ENCODE measurements around the gene C2orf49.

C2orf49 gene

GRCh38 chr2:105334211-105334610 lies 3.1 kb upstream of the C2orf49 start:
- no peaks in the 10 kb centered on the region for H3K27me3 ChIP-seq (replicated peaks; ENCODE audit: control insufficient read depth, insufficient read depth, low read length)
- H3K9me3 ChIP-seq (ENCODE audit: control insufficient read depth, low read length), result no peaks in the 10 kb centered on the region
- H3K4me1 ChIP-seq (ENCODE audit: control insufficient read depth, insufficient read depth, low read length), result peaks cover 31% of the 10 kb centered on the region
- H3K4me3 ChIP-seq (ENCODE audit: low read length), result no peak overlapping the region
- peaks cover 8% of the 10 kb centered on the region for H3K36me3 ChIP-seq (ENCODE audit: control insufficient read depth, insufficient read depth, low read length, severe bottlenecking)
- no peak overlapping the region for H3K9ac ChIP-seq (ENCODE audit: low read length)
- no peak for DNase-seq (ENCODE audit: low read depth)

- H3K9me3 ChIP-seq (ENCODE audit: control insufficient read depth, low read length), result no peaks in the 10 kb centered on the region
- H3K36me3 ChIP-seq (ENCODE audit: control insufficient read depth, insufficient read depth, low read length, severe bottlenecking), result peaks cover 15% of the 10 kb centered on the region
- H3K4me3 ChIP-seq (ENCODE audit: low read length), result no peak overlapping the region
- H3K9ac ChIP-seq (ENCODE audit: low read length), result no peak overlapping the region
- no peaks in the 10 kb centered on the region for H3K27me3 ChIP-seq (replicated peaks; ENCODE audit: control insufficient read depth, insufficient read depth, low read length)
- no peak for DNase-seq (ENCODE audit: low read depth)
- H3K4me1 ChIP-seq (ENCODE audit: control insufficient read depth, insufficient read depth, low read length), result peaks cover 36% of the 10 kb centered on the region
Observed at GRCh38 chr2:105335469-105335868, 1.9 kb upstream of the C2orf49 start.

- Histone ChIP-seq H3K4me1 (ENCODE audit: control insufficient read depth, insufficient read depth, low read length) (peaks cover 30% of the 10 kb centered on the region), H3K36me3 (ENCODE audit: control insufficient read depth, insufficient read depth, low read length, severe bottlenecking) (peaks cover 28% of the 10 kb centered on the region), H3K27me3 (replicated peaks; ENCODE audit: control insufficient read depth, insufficient read depth, low read length) (no peaks in the 10 kb centered on the region), H3K9ac (ENCODE audit: low read length) (peak overlapping the region; percentile 91), H3K4me3 (ENCODE audit: low read length) (peak overlapping the region; percentile 100), H3K9me3 (ENCODE audit: control insufficient read depth, low read length) (no peaks in the 10 kb centered on the region)
- DNase-seq (ENCODE audit: low read depth), result no peak
Observed at GRCh38 chr2:105336786-105337121, 586 bp upstream of the C2orf49 start.

- peaks cover 30% of the 10 kb centered on the region for H3K4me1 ChIP-seq (ENCODE audit: control insufficient read depth, insufficient read depth, low read length)
- H3K9me3 ChIP-seq (ENCODE audit: control insufficient read depth, low read length), result no peaks in the 10 kb centered on the region
- H3K9ac ChIP-seq (ENCODE audit: low read length), result peak overlapping the region; percentile 91
- H3K36me3 ChIP-seq (ENCODE audit: control insufficient read depth, insufficient read depth, low read length, severe bottlenecking), result peaks cover 40% of the 10 kb centered on the region
- peak overlapping the region; percentile 100 for H3K4me3 ChIP-seq (ENCODE audit: low read length)
- no peaks in the 10 kb centered on the region for H3K27me3 ChIP-seq (replicated peaks; ENCODE audit: control insufficient read depth, insufficient read depth, low read length)
- no peak for DNase-seq (ENCODE audit: low read depth)
Observed at GRCh38 chr2:105338020-105338385, 663 bp downstream of the C2orf49 start.

- peak overlapping the region; percentile 100 for H3K4me3 ChIP-seq (ENCODE audit: low read length)
Observed at GRCh38 chr2:105339414-105339813, 2.1 kb downstream of the C2orf49 start.

GRCh38 chr2:105344704-105345345 lies 7.5 kb downstream of the C2orf49 start:
- Histone ChIP-seq H3K4me1 (ENCODE audit: control insufficient read depth, insufficient read depth, low read length) (peaks cover 3% of the 10 kb centered on the region), H3K27me3 (replicated peaks; ENCODE audit: control insufficient read depth, insufficient read depth, low read length) (no peaks in the 10 kb centered on the region), H3K36me3 (ENCODE audit: control insufficient read depth, insufficient read depth, low read length, severe bottlenecking) (peaks cover 97% of the 10 kb centered on the region), H3K9me3 (ENCODE audit: control insufficient read depth, low read length) (no peaks in the 10 kb centered on the region), H3K4me3 (ENCODE audit: low read length) (no peak overlapping the region), H3K9ac (ENCODE audit: low read length) (no peak overlapping the region)
- DNase-seq (ENCODE audit: low read depth), result peak; percentile 83

More at GRCh38 chr2:105339414-105339813, 2.1 kb downstream of the C2orf49 start:
- no peak for DNase-seq (ENCODE audit: low read depth)
- Histone ChIP-seq H3K27me3 (replicated peaks; ENCODE audit: control insufficient read depth, insufficient read depth, low read length) (no peaks in the 10 kb centered on the region), H3K9me3 (ENCODE audit: control insufficient read depth, low read length) (no peaks in the 10 kb centered on the region), H3K36me3 (ENCODE audit: control insufficient read depth, insufficient read depth, low read length, severe bottlenecking) (peaks cover 48% of the 10 kb centered on the region), H3K9ac (ENCODE audit: low read length) (peak overlapping the region; percentile 91), H3K4me1 (ENCODE audit: control insufficient read depth, insufficient read depth, low read length) (peaks cover 30% of the 10 kb centered on the region)

DNA sequence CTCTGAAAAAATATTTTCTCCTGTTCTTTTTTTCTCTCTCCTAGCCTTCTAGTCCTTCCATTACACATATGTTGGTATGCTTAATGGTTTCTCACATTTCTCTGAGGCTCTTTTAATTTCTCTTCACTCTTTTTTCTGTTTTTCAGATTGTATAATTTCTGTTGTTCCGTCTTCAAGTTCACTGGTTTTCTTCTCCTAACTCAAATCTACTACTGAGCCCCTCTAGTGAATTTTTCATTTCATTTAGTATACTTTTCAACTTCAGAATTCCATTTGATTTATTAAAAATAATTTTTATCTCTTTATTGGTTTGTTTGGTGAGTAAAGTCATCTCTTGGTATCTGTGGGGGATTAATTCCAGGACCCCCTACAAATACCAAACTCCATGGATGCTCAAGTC lies 19.8 kb downstream of the C2orf49 start:
- peaks cover 59% of the 10 kb centered on the region for H3K36me3 ChIP-seq (ENCODE audit: control insufficient read depth, insufficient read depth, low read length, severe bottlenecking)
- no peaks in the 10 kb centered on the region for H3K27me3 ChIP-seq (replicated peaks; ENCODE audit: control insufficient read depth, insufficient read depth, low read length)
- H3K9ac ChIP-seq (ENCODE audit: low read length), result no peak overlapping the region
- H3K4me1 ChIP-seq (ENCODE audit: control insufficient read depth, insufficient read depth, low read length), result peaks cover 5% of the 10 kb centered on the region
- no peaks in the 10 kb centered on the region for H3K9me3 ChIP-seq (ENCODE audit: control insufficient read depth, low read length)
- DNase-seq (ENCODE audit: low read depth), result no peak
- no peak overlapping the region for H3K4me3 ChIP-seq (ENCODE audit: low read length)

- no peak for DNase-seq (ENCODE audit: low read depth)
- Histone ChIP-seq H3K9ac (ENCODE audit: low read length) (no peak overlapping the region), H3K36me3 (ENCODE audit: control insufficient read depth, insufficient read depth, low read length, severe bottlenecking) (peaks cover 66% of the 10 kb centered on the region), H3K27me3 (replicated peaks; ENCODE audit: control insufficient read depth, insufficient read depth, low read length) (no peaks in the 10 kb centered on the region), H3K4me3 (ENCODE audit: low read length) (no peak overlapping the region), H3K4me1 (ENCODE audit: control insufficient read depth, insufficient read depth, low read length) (peaks cover 5% of the 10 kb centered on the region), H3K9me3 (ENCODE audit: control insufficient read depth, low read length) (no peaks in the 10 kb centered on the region)
Observed at GRCh38 chr2:105358593-105358992, 21.3 kb downstream of the C2orf49 start.

GRCh38 chr2:105361102-105361889 lies 24.0 kb downstream of the C2orf49 start:
- no peak for DNase-seq (ENCODE audit: low read depth)
- Histone ChIP-seq H3K9me3 (ENCODE audit: control insufficient read depth, low read length) (no peaks in the 10 kb centered on the region), H3K4me1 (ENCODE audit: control insufficient read depth, insufficient read depth, low read length) (peaks cover 5% of the 10 kb centered on the region), H3K4me3 (ENCODE audit: low read length) (no peak overlapping the region), H3K27me3 (replicated peaks; ENCODE audit: control insufficient read depth, insufficient read depth, low read length) (no peaks in the 10 kb centered on the region), H3K9ac (ENCODE audit: low read length) (no peak overlapping the region), H3K36me3 (ENCODE audit: control insufficient read depth, insufficient read depth, low read length, severe bottlenecking) (peaks cover 82% of the 10 kb centered on the region)

GRCh38 chr2:105362862-105363591 lies 25.7 kb downstream of the C2orf49 start:
- Histone ChIP-seq H3K27me3 (replicated peaks; ENCODE audit: control insufficient read depth, insufficient read depth, low read length) (no peaks in the 10 kb centered on the region), H3K9me3 (ENCODE audit: control insufficient read depth, low read length) (no peaks in the 10 kb centered on the region), H3K36me3 (ENCODE audit: control insufficient read depth, insufficient read depth, low read length, severe bottlenecking) (peaks cover 96% of the 10 kb centered on the region), H3K4me3 (ENCODE audit: low read length) (no peak overlapping the region), H3K4me1 (ENCODE audit: control insufficient read depth, insufficient read depth, low read length) (peaks cover 5% of the 10 kb centered on the region), H3K9ac (ENCODE audit: low read length) (no peak overlapping the region)
- no peak for DNase-seq (ENCODE audit: low read depth)

- Histone ChIP-seq H3K4me1 (ENCODE audit: control insufficient read depth, insufficient read depth, low read length) (peaks cover 3% of the 10 kb centered on the region), H3K9ac (ENCODE audit: low read length) (no peak overlapping the region), H3K36me3 (ENCODE audit: control insufficient read depth, insufficient read depth, low read length, severe bottlenecking) (peaks cover 95% of the 10 kb centered on the region), H3K4me3 (ENCODE audit: low read length) (no peak overlapping the region), H3K27me3 (replicated peaks; ENCODE audit: control insufficient read depth, insufficient read depth, low read length) (no peaks in the 10 kb centered on the region), H3K9me3 (ENCODE audit: control insufficient read depth, low read length) (no peaks in the 10 kb centered on the region)
- DNase-seq (ENCODE audit: low read depth), result no peak
Observed at GRCh38 chr2:105364436-105365139, 27.2 kb downstream of the C2orf49 start.

Data from adipocyte (in vitro differentiated cells).